Natural killer cell (primary cell): Measurements from ENCODE around the gene ACBD5. TPM values are rescaled to one million over a fixed set of nuclear protein-coding genes. Genes with fewer than 3 reads are reported as not detected.
A peak's percentile ranks its signal among the peaks of the same experiment; 100 is the strongest.
"Not testable (repeated sequence)": the region's sequence is repeated elsewhere in the genome, so short reads cannot be mapped to it uniquely, and the experiment has no call there.

ENCODE experiments used
- ATAC-seq, 3 donors: fragments of 150-1000 bp in 2 of 3; fragments of 200-7000 bp in 1 of 3; cut with Tn5 transposase; 1 replicate in 1 of 3; 2 replicates in 2 of 3; pipeline ENCODE4 v1.10.0; 2021; ENCODE audit warnings: mild to moderate bottlenecking in 2 of 3, moderate library complexity in 2 of 3
- DNase-seq, 2 donors: peaks; one replicate each; pipeline versions ENCODE4 v3.0.0 to v3.0.0-alpha.2; 2013 to 2021; ENCODE audit warnings: mixed read lengths in 1 of 2
- H3K27ac ChIP-seq: one replicate; pipeline ENCODE4 v1.5.1; 2013; ENCODE audit warnings: mild to moderate bottlenecking, low read length
- H3K27me3 ChIP-seq: one replicate; pipeline ENCODE4 v1.6.1; 2013; ENCODE audit warnings: low read length; ENCODE audit not compliant: control insufficient read depth, insufficient read depth
- H3K36me3 ChIP-seq: one replicate; pipeline ENCODE4 v1.6.1; 2013; ENCODE audit warnings: low read length; ENCODE audit not compliant: control insufficient read depth, insufficient read depth
- H3K4me1 ChIP-seq: one replicate; pipeline ENCODE4 v1.6.1; 2013; ENCODE audit warnings: low read length; ENCODE audit not compliant: control insufficient read depth, insufficient read depth
- H3K4me3 ChIP-seq: one replicate; pipeline ENCODE4 v1.5.1; 2013; ENCODE audit warnings: low read length
- H3K9me3 ChIP-seq: one replicate; pipeline ENCODE4 v1.6.1; 2013; ENCODE audit warnings: low read length; ENCODE audit not compliant: control insufficient read depth, insufficient read depth
- H3K27ac Mint-ChIP-seq, 2 donors: one replicate each; pipeline ENCODE4 v1.8.0; 2022; ENCODE audit warnings: mild to moderate bottlenecking in 2 of 2, mixed read lengths in 2 of 2, moderate library complexity in 1 of 2
- H3K27me3 Mint-ChIP-seq, 2 donors: one replicate each; pipeline ENCODE4 v1.8.0; 2022; ENCODE audit warnings: low read depth in 2 of 2, mixed read lengths in 2 of 2
- H3K36me3 Mint-ChIP-seq: one replicate; pipeline ENCODE4 v1.8.0; 2022; ENCODE audit warnings: mixed read lengths
- H3K4me1 Mint-ChIP-seq, 2 donors: one replicate each; pipeline ENCODE4 v1.8.0; 2022; ENCODE audit warnings: mixed read lengths in 2 of 2
- H3K4me3 Mint-ChIP-seq: one replicate; pipeline ENCODE4 v1.8.0; 2022; ENCODE audit warnings: mild to moderate bottlenecking, moderate library complexity, mixed read lengths
- H3K9me3 Mint-ChIP-seq, 2 donors: one replicate each; pipeline ENCODE4 v1.8.0; 2022; ENCODE audit warnings: mixed read lengths in 2 of 2
- CTCF ChIP-seq: fragments of 200-600 bp; IDR thresholded peaks from one replicate; pipeline ENCODE4 v1.8.0; 2022; ENCODE audit warnings: antibody characterized with exemption
- WGBS: methylation state at CpG from one replicate; pipeline ENCODE4 v1.1.7; 2013; ENCODE audit warnings: missing lambda C conversion rate; ENCODE audit not compliant: insufficient coverage; 5-methylcytosine and 5-hydroxymethylcytosine counted together
- intact Hi-C: fragments of 100-400 bp; cut with micrococcal nuclease; formaldehyde crosslinking; loops from one replicate; pipeline ENCODE4 v1.14.2; 2022
- total RNA-seq, 4 donors: library from RNA; stranded (reverse); fragments of 120-200 nt in 1 of 4; gene quantifications; one replicate each; pipeline versions ENCODE4 v1.2.3 to v1.2.4, GENCODE V29; 2013 to 2022

The ACBD5 gene
- total RNA-seq, 3 donors from 2014 or later (not counting 1 experiment from before 2014, with no cell fraction given) = 38.2 to 58.8 (median 47.4) TPM

DNA sequence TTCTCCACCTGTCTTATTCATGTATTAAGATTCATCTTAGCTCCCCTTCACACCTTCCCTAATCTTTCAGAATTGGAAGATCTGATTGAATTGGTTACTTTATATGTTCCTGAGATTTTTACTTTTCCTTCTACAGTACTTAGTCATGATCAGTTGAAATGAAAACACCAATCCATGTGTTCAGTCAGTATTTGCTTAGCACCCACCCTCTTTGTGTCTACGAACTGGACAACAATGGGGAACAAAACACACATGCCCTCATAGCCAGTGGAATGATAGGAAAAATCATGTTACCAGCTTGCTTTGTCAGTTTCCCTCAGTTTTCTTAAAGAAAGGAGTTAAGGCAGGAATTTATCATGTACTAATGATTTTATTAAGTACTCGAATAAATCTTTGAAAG, 83.4 kb downstream of the ACBD5 start:
- no peaks in the 10 kb centered on the region for H3K9me3 Mint-ChIP-seq
- no peaks in the 10 kb centered on the region for H3K27me3 ChIP-seq
- intact Hi-C loops = loop anchor here (5.0 to 10.0 kb wide), 4 partner anchors 70 to 1375 kb away; partner anchors contain the start of gene WAC

DNA sequence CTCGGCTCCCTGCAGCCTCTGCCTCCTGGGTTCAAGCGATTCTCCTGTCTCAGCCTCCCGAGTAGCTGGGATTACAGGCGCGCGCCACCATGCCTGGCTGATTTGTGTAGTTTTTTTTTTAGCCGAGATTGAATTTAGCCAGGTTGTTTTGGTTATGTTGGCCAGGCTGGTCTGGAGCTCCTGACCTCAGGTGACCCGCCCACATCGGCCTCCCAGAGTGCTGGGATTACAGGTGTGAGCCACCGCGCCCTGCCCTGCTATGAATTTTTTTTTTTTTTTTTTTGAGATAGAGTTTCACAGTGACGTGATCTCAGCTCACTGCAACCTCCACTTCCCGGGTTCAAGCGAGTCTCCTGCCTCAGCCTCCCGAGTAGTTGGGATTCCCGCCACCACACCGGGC, 84.0 kb downstream of the ACBD5 start:
- H3K4me1 Mint-ChIP-seq = peaks cover 44 to 48% of the 10 kb centered on the region in 2 donors
- intact Hi-C loops = loop anchor here (5.0 to 10.0 kb wide), 4 partner anchors 71 to 1376 kb away; partner anchors contain the start of gene WAC
- not testable (repeated sequence) for H3K36me3 Mint-ChIP-seq, H3K36me3 ChIP-seq, H3K27me3 Mint-ChIP-seq, H3K9me3 Mint-ChIP-seq, H3K27me3 ChIP-seq, ATAC-seq, H3K9me3 ChIP-seq
- peak overlapping the region; percentile 100 for H3K27ac Mint-ChIP-seq
- 84% methylated on average over 17 of the region's 17 CpGs for WGBS
- Histone ChIP-seq H3K27ac (peak overlapping the region; percentile 98), H3K4me3 (peak overlapping the region; percentile 87), H3K4me1 (peaks cover 19% of the 10 kb centered on the region)
- peak overlapping the region; percentile 100 for H3K4me3 Mint-ChIP-seq
- peak in 1 of 2 donors; percentile 16 for DNase-seq

More for the DNA sequence above, 83.4 kb downstream of the ACBD5 start:
- no peaks in the 10 kb centered on the region for H3K36me3 Mint-ChIP-seq
- peak overlapping the region; percentile 100 for H3K4me3 Mint-ChIP-seq
- TF ChIP-seq CTCF = no peak
- DNase-seq (no peak), ATAC-seq (no peak)
- Histone ChIP-seq H3K4me1 (peaks cover 19% of the 10 kb centered on the region), H3K4me3 (no peak overlapping the region), H3K36me3 (peaks cover 9% of the 10 kb centered on the region), H3K27ac (no peak overlapping the region), H3K9me3 (no peaks in the 10 kb centered on the region)
- H3K27ac Mint-ChIP-seq = peak overlapping the region; percentile 100
- WGBS = 80% methylated on average over 2 of the region's 2 CpGs
- peaks cover 42 to 44% of the 10 kb centered on the region in 2 donors for H3K4me1 Mint-ChIP-seq
- no peaks in the 10 kb centered on the region for H3K27me3 Mint-ChIP-seq

GRCh38 chr10:27155066-27155754, 85.4 kb downstream of the ACBD5 start, which contains the start of gene MASTL:
Gene MASTL, plus strand, starts transcription at chr10:27155352. Its CDS starts 75 bp downstream, at chr10:27155427.
- Histone ChIP-seq H3K9me3 (no peaks in the 10 kb centered on the region), H3K4me3 (peak within 1 kb of the TSS; percentile 87), H3K36me3 (no peaks in the 10 kb centered on the region), H3K27ac (peak within 1 kb of the TSS; percentile 98), H3K27me3 (no peaks in the 10 kb centered on the region), H3K4me1 (peaks cover 22% of the 10 kb centered on the region)
- Mint-ChIP-seq H3K27me3 (no peaks in the 10 kb centered on the region), H3K9me3 (no peaks in the 10 kb centered on the region), H3K36me3 (no peaks in the 10 kb centered on the region), H3K4me3 (peak within 1 kb of the TSS; percentile 100), H3K4me1 (peaks cover 47 to 53% of the 10 kb centered on the region in 2 donors), H3K27ac (peak within 1 kb of the TSS; percentile 100)
- ATAC-seq (peak; percentile 78 to 93 (median 82)), DNase-seq (peak; percentile 96 to 97)
- under 1% methylated on average over 55 of the region's 55 CpGs for WGBS
- TF ChIP-seq CTCF = no peak
- intact Hi-C loops = loop anchor here (1.0 to 10.0 kb wide), 7 partner anchors 55 to 1377 kb away; partner anchors contain the start of genes ABI1, ANKRD26 and WAC

DNA sequence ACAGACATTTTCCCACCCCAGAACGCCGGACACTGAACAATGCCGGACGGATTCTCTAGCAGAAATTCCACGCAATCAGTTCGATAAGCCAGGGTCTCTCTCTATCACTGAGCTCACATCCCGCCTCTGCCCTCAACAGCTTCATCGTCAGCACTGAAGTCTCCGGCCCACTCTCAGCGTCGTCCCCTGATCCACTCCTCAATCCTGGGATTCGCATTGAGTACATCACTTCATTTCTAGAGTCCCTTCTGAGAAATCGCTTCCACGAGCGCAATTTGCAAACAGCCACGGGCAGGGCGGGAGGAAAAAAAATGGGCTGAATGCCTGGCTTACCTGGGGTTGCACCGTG, 86.8 kb downstream of the ACBD5 start:
- Histone ChIP-seq H3K27me3 (no peaks in the 10 kb centered on the region), H3K36me3 (peaks cover 1% of the 10 kb centered on the region), H3K4me1 (peaks cover 22% of the 10 kb centered on the region), H3K27ac (peak overlapping the region; percentile 98), H3K9me3 (no peaks in the 10 kb centered on the region), H3K4me3 (peak overlapping the region; percentile 87)
- H3K27me3 Mint-ChIP-seq = no peaks in the 10 kb centered on the region
- no peak for DNase-seq
- no peak for TF ChIP-seq CTCF
- WGBS = 0% methylated on average over 18 of the region's 18 CpGs
- peaks cover 49 to 55% of the 10 kb centered on the region in 2 donors for H3K4me1 Mint-ChIP-seq
- no peaks in the 10 kb centered on the region for H3K36me3 Mint-ChIP-seq
- peak overlapping the region; percentile 100 for H3K4me3 Mint-ChIP-seq
- no peaks in the 10 kb centered on the region for H3K9me3 Mint-ChIP-seq
- ATAC-seq = peak; percentile 0 to 6 (median 4)
- intact Hi-C loops = loop anchor here (2.0 to 10.0 kb wide), 3 partner anchors 293 to 709 kb away; partner anchors contain the start of gene ABI1
- H3K27ac Mint-ChIP-seq = peak overlapping the region; percentile 100
